NCI-H1092 (cell line): ENCODE data around the gene AGO4.

Experiments
- DNase-seq: peaks from one replicate; lab custom pipeline; 2025; lab: John Stamatoyannopoulos, UW

Gene AGO4

DNA sequence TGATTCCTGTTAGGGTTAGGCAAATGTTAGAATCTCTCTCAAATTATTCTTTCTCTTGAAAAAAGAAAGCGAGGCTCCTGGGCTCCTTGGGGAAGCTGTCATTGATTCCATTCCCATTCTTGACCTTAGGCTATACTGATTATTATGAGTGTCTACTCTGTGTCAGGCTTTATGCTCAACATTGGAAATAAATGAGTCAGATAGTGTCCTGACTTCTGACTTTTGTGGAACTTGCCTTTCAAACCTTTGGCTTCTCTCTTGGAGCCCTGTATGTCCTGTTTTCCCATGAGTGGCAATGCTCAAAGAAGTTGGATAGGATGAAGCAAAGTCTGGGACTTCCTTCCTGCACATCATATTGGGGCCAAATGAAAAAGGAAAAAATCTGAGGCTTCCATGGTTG lies 86.8 kb downstream of the AGO4 start:
- DNase-seq = no peak

DNA sequence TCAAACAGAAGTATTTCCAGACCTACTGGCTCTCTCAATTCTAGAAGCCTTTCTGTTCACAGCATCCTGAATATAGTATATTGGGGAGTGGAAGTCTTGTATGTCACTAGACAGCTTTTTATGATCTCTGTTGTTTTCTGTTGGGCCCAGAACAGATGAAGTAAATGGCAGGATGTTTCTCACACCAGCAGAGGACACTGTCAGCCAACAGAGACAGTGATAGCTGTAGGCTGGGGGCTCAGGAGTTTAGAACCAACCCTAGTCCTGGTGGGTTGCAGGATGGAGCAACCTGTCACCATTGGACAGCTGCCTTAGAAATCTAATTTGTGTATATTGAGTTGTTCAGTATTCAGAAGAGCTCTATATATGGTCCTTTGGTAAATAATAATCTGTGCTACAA lies 92.1 kb downstream of the AGO4 start:
- no peak for DNase-seq

DNA sequence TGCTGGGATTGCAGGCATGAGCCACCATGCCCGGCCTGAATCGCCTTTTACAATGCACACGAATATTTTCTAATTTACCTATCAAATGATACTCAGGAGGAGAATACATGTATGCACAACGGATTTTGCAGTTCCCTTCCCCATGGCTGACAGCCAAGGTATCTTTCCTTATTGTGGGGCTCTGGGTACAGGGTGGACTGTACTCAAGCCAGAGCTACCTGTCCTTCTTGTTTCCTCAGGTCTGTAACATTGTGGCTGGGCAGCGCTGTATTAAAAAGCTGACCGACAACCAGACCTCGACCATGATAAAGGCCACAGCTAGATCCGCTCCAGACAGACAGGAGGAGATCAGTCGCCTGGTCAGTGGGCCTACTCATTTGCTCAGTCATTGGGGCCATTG lies 93.4 kb downstream of the AGO4 start:
- no peak for DNase-seq

DNA sequence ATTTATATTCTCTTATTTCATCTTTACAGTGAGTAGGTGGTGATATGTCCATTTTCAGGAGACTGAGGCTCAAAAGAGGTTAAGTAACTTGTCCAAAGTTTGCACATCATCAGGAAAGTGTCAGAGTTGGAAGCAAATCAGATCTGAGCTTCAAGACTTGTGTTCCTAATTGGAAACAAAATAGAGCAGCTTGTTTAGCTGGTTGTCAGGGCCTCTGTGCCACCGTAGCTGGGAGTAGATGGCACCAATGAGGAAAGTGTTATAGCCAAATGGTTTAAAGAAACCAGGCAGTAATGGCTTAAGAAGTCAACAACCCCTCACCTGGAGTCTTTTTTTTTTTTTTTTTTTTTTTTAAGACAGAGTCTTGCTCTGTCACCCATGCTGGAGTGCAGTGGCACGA lies 94.9 kb downstream of the AGO4 start:
- DNase-seq = no peak
